HG03432 (cell line): ENCODE measurements around the gene MGME1.

Source experiments
- ATAC-seq: cut with Tn5 transposase; IDR thresholded peaks from one replicate; pipeline ENCODE4 v1.9.1; 2021; ENCODE audit warnings: mild to moderate bottlenecking, moderate library complexity; ENCODE audit not compliant: unreplicated experiment

Gene MGME1

GRCh38 chr20:17992224-17992637, 23.4 kb downstream of the MGME1 start:
- ATAC-seq: peak; percentile 70

DNA sequence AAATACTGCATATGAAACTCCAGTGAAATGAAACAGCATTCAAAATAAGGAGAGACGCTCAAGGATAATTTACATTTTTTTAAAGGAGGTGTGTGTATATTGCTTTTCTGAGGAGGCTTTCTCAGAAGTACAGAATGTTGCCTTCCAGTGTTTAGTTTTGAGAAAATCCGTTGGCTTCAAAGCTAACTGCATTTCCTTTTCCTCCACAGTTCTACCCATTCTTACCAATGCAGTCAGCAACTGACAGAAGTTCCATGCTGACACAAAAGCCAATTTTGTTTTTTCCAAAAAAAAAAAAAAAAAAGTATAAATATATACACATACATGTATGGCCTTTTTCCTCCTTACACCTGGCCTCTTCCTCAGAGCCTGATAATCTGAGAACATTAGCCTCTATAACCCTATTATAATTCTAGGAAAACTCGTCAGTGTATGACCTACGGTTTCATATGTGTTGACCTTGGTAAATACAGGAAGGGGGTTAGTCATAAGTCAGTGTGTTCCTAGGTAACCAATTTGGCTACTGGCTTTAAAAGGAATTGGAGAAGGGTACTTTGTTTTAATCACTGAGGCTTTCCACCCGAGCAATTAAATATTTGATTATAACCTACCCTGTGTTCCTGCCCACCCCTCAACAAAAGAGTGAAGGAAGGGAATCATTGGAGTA, 24.2 kb downstream of the MGME1 start:
- no peak for ATAC-seq

- ATAC-seq: no peak
These were observed 24.7 kb downstream of the MGME1 start for GRCh38 chr20:17993546-17993945.

GRCh38 chr20:17995967-17996819, 27.4 kb downstream of the MGME1 start:
- peak; percentile 46 for ATAC-seq

DNA sequence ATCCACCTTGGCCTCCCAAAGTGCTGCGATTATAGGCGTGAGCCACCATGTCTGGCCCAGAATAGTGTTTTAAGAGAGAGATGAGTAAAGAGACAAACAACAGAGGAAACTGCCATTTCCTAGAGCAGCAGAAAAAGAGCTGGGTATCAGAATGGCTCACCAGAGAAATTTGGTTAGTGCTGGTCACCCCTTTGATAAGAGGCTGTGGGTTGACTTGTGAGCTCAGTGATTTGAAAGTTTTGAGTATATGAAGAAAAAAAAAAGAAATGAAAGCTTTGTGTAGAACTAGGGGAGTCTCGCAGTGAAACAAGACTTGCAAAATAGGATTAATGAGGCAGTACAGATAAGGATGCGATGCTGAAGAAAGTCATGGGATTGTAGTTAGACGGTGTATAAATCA, 29.6 kb downstream of the MGME1 start:
- ATAC-seq: no peak

DNA sequence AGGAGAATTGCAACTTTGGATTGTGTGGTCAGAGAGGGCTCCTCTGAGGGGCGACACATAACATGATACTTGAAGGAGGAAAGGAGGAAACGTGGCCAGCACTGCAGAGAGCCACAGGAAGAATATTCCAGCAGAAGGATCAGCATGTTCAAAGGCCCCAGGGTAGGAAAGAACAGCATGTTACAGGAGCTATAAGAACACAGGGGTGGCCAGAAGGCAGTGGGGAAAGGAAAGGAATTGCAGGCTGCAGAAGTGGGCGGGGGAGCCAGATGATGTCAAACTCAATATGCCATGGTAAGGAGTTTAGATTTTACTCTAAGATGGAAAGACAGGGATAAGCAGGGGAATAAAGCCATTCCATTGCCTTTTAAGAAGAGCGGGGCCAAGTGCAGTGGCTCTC, 30.7 kb downstream of the MGME1 start:
- no peak for ATAC-seq

DNA sequence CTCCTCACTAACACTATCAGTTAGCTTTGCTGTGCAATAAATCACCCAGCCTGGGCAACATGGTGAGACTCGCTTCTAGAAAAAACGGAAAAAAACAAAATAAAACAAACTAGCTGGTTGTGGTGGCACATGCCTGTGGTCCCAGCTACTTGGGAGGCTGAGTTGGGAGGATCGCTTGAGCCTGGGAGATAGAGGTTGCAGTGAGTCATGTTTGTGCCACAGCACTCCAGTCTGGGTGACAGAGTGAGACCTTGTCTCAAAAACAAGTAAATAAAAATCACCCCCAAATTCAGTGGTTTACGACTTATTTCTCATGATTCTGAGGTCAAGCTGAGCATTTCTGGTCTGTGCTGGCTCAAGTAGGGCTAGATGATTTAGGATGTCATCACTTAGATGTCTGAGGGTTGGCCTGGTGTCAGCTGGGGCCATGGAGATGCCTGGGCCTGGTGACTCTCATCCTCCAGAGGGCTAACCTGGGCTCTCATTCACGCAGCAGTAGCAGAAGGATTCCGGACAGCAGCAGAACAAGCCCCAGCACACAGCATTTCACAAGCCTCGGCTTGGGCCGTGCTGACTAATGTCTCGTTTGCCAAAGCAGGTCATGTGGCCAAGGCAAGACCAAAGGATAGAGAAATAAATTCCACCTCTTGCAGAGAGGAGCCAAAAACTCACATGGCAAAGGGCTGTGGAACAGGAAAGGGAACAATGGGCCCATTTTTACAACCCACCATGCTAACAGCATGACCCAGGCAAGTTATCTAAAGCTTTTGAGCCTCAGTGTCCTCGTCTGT, 32.5 kb downstream of the MGME1 start:
- no peak for ATAC-seq

- peak; percentile 45 for ATAC-seq
These were observed 35.1 kb downstream of the MGME1 start for GRCh38 chr20:18003897-18004296.

GRCh38 chr20:18004384-18005031, 35.7 kb downstream of the MGME1 start:
- ATAC-seq: no peak

DNA sequence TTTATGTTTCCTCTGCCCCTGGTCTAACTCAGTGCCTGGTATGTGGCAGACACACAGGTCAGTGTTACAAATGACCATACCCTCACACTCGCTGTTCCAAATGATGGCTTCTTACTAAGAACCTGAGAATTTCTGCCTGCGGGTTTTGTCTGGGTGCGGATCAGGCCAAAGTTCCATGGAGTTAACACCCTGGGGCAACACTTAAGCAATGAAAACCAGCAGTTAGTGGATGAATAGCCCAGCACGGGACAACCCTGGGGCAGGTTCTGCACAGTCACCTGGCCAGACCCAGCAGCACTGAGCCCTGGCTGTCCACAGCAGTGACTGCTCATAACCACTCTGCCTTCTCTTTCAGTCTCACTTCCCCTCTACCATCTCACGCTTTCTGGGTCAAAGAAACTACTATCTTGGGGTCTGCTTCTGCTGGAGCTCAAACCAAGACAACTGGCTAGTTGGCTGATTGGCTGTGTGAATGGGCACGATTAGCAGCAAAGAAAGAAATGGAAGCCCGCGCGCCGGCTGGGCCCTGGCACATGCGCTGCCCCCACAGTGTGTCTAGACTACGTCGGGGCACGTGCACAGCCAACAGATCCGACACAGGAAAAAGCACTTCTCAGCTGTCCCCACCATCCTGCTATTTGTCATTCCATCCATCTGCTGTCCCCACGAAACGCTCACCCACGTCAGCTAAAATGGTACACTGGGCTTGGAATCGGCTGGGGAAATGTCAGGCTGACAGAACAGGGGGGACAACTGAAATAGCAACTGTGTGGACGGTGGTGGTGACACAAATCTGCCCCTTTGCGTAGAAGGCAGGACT, 36.6 kb downstream of the MGME1 start:
- ATAC-seq: peak; percentile 94

GRCh38 chr20:18005990-18006364, 37.2 kb downstream of the MGME1 start:
- no peak for ATAC-seq

DNA sequence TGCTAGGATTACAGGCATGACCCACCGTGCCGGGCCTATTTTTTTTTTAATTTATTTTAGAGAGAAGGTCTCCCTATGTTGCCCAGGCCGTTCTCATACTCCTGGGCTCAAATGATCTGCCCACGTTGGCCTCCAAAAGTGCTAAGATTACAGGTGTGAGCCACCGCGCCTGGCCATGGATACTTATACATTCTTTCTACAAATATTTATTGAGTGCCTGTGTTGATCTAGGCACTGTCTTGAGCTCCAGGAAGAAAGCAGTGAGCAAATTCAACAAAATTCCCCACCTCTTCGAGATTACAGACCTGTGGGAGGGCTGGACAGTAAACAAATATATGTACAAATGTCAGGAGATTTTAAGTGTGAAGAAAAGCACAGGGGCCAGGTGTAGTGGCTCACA, 37.9 kb downstream of the MGME1 start:
- no peak for ATAC-seq

DNA sequence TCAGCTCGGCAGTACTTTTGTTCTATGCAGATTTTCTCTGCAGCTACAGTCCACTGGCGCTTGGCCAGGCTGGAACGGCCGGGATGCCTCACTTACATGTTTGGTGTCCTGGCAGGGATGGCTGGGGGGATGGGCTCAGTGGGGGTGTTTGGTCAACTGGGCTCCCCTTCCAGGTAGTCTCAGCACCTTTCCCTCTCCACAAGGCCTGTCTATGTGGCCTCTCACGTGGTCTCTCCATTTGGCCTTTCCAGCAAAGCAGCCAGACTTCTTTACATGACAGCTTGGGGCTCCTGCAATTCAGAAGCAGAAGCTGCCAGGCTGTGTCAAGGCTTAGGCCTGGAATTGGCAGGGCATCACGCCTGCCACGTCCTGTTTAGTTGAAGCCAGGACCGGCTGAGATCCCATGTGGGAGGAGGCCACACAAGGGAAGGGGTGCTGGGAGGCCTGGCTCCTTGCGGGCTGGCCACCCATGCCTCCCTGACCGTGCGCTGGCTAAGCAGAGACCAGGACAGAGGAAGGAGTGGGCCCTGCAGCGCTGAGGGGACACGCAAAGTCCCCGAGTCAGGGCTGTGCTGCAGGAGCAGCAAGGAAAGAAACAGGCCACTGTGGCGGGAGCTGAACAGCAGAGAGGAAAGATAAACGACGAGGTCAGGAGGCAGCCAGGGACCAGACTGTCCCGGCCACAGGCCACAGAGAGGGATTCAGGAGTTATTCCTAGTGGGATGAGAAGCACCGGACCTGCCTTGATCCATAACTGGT, 38.9 kb downstream of the MGME1 start:
- ATAC-seq: no peak

- ATAC-seq: no peak
These were observed 40.3 kb downstream of the MGME1 start for GRCh38 chr20:18009116-18009515.

DNA sequence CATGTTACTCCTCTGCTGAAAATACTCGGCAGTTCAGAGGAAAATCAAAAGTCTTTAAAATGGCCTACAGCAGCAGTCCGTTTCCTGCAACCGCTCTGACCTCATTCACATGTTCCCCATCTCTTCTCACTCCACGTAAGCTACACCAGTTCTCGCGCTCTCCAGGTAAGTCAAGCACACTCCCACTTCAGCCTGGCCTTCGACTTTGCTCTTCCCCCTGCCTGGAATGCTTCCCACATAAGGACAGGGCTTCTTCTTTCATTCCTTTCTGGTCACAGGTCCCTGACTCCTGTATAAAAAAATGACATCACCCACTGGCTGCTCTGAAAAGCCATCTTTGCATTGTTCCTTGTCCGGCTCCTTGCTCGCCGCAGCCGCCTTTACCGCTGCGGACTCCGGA, 42.7 kb downstream of the MGME1 start:
- ATAC-seq: no peak

DNA sequence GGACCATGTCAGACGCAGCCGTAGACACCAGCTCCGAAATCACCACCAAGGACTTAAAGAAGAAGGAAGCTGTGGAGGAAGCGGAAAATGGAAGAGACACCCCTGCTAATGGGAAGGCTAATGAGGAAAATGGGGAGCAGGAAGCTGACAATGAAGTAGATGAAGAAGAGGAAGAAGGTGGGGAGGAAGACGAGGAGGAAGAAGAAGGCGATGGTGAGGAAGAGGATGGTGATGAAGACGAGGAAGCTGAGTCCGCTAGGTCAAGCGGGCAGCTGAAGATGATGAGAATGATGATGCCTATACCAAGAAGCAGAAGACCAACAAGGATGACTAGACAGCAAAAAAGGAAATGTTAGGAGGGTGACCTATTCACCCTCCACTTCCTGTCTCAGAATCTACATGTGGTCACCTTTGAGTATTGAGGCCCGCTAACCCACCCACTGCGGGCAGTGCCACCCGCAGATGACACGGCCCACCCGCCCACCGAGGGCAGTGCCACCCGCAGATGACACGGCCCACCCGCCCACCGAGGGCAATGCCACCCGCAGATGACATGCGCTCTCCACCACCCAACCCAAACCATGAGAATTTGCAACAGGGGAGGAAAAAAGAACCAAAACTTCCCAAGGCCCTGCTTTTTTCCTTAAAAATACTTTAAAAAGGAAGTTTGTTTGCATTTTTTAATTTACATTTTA, 43.3 kb downstream of the MGME1 start:
- no peak for ATAC-seq

- no peak for ATAC-seq
These were observed 44.1 kb downstream of the MGME1 start for GRCh38 chr20:18012901-18013300.

- ATAC-seq: no peak
These were observed 45.6 kb downstream of the MGME1 start for GRCh38 chr20:18014411-18014810.

- no peak for ATAC-seq
These were observed 48.0 kb downstream of the MGME1 start for GRCh38 chr20:18016772-18017171.
